SH-SY5Y (cell line): ENCODE results near the gene PLA2R1.

Experiments used
- GATA2 ChIP-seq: IDR thresholded peaks from 2 replicates; pipeline ENCODE4 v1.6.1; 2011; ENCODE audit warnings: mild to moderate bottlenecking, low read depth, low read length
- GATA3 ChIP-seq: IDR thresholded peaks from 2 replicates; pipeline ENCODE4 v1.6.1; 2011; ENCODE audit warnings: low read depth, mild to moderate bottlenecking, low read length, moderate library complexity

- no peak for TF ChIP-seq GATA2
- no peak for TF ChIP-seq GATA3
These were observed 78.4 kb downstream of the PLA2R1 start for GRCh38 chr2:159984034-159984433.
